Type B pancreatic cell (in vitro differentiated cells): ENCODE measurements around the gene WNT3. TPM values are rescaled to one million over a fixed set of nuclear protein-coding genes. Genes with fewer than 3 reads are reported as not detected.

ENCODE experiments used
- DNase-seq: peaks from one replicate; pipeline ENCODE4 v3.0.0; 2021; ENCODE audit warnings: mixed read lengths; ENCODE audit not compliant: unreplicated experiment; ENCODE audit errors: extremely low spot score
- H3K27ac Mint-ChIP-seq: 2 replicates; pipeline ENCODE4 v1.8.0; 2021; ENCODE audit warnings: mild to moderate bottlenecking, mixed read lengths
- H3K27me3 Mint-ChIP-seq: 2 replicates; pipeline ENCODE4 v1.8.0; 2021; ENCODE audit warnings: mixed read lengths
- H3K36me3 Mint-ChIP-seq: 2 replicates; pipeline ENCODE4 v1.8.0; 2021; ENCODE audit warnings: mixed read lengths
- H3K4me1 Mint-ChIP-seq: one replicate; pipeline ENCODE4 v1.8.0; 2021; ENCODE audit warnings: mixed read lengths; ENCODE audit not compliant: unreplicated experiment
- H3K4me3 Mint-ChIP-seq: 2 replicates; pipeline ENCODE4 v1.8.0; 2021; ENCODE audit warnings: mild to moderate bottlenecking, mixed read lengths
- H3K9me3 Mint-ChIP-seq: 2 replicates; pipeline ENCODE4 v1.8.0; 2021; ENCODE audit warnings: mixed read lengths
- CTCF ChIP-seq: fragments of 200-600 bp; sonication (generic); conservative IDR thresholded peaks from 2 replicates; pipeline ENCODE4 v1.5.0; 2021; ENCODE audit warnings: antibody characterized with exemption, mild to moderate bottlenecking
- total RNA-seq: library from RNA; stranded (reverse); gene quantifications from 2 replicates; pipeline ENCODE4 v1.2.1, GENCODE V29; 2021; ENCODE audit warnings: low replicate concordance

WNT3 gene
- total RNA-seq, 1 donor from 2014 or later = 14.1 TPM

- no peaks in the 10 kb centered on the region for H3K4me1 Mint-ChIP-seq
- no peak overlapping the region for H3K27ac Mint-ChIP-seq
- no peaks in the 10 kb centered on the region for H3K36me3 Mint-ChIP-seq
- no peak overlapping the region for H3K4me3 Mint-ChIP-seq
- no peak for DNase-seq
- no peaks in the 10 kb centered on the region for H3K9me3 Mint-ChIP-seq
- H3K27me3 Mint-ChIP-seq = peaks cover 16% of the 10 kb centered on the region
- no peak for TF ChIP-seq CTCF
Measured at GRCh38 chr17:46862949-46863348, 44.5 kb upstream of the WNT3 start.

- Mint-ChIP-seq H3K4me1 (no peaks in the 10 kb centered on the region), H3K27ac (no peak overlapping the region)
- TF ChIP-seq CTCF = no peak
Measured at GRCh38 chr17:46859996-46860395, 41.5 kb upstream of the WNT3 start.

GRCh38 chr17:46857600-46857999 lies 39.1 kb upstream of the WNT3 start:
- Mint-ChIP-seq H3K9me3 (no peaks in the 10 kb centered on the region), H3K36me3 (no peaks in the 10 kb centered on the region), H3K4me1 (no peaks in the 10 kb centered on the region), H3K27ac (no peak overlapping the region), H3K27me3 (peaks cover 27% of the 10 kb centered on the region), H3K4me3 (no peak overlapping the region)
- TF ChIP-seq CTCF = no peak
- no peak for DNase-seq

More at GRCh38 chr17:46859996-46860395, 41.5 kb upstream of the WNT3 start:
- H3K9me3 Mint-ChIP-seq = no peaks in the 10 kb centered on the region
- no peak for DNase-seq
- peaks cover 16% of the 10 kb centered on the region for H3K27me3 Mint-ChIP-seq
- H3K4me3 Mint-ChIP-seq = no peak overlapping the region
- H3K36me3 Mint-ChIP-seq = no peaks in the 10 kb centered on the region

GRCh38 chr17:46854948-46855347 lies 36.5 kb upstream of the WNT3 start:
- Mint-ChIP-seq H3K9me3 (no peaks in the 10 kb centered on the region), H3K4me1 (peaks cover 5% of the 10 kb centered on the region), H3K4me3 (no peak overlapping the region), H3K27ac (no peak overlapping the region), H3K27me3 (peaks cover 49% of the 10 kb centered on the region), H3K36me3 (no peaks in the 10 kb centered on the region)
- no peak for TF ChIP-seq CTCF
- DNase-seq = no peak

- Mint-ChIP-seq H3K36me3 (no peaks in the 10 kb centered on the region), H3K27me3 (peaks cover 53% of the 10 kb centered on the region), H3K27ac (no peak overlapping the region), H3K9me3 (no peaks in the 10 kb centered on the region), H3K4me3 (no peak overlapping the region), H3K4me1 (peaks cover 5% of the 10 kb centered on the region)
- TF ChIP-seq CTCF = no peak
- DNase-seq = no peak
Measured at GRCh38 chr17:46854515-46854914, 36.0 kb upstream of the WNT3 start.

- H3K4me1 Mint-ChIP-seq = peaks cover 5% of the 10 kb centered on the region
- TF ChIP-seq CTCF = no peak
- no peak overlapping the region for H3K4me3 Mint-ChIP-seq
- no peak overlapping the region for H3K27ac Mint-ChIP-seq
- H3K9me3 Mint-ChIP-seq = no peaks in the 10 kb centered on the region
- H3K27me3 Mint-ChIP-seq = peaks cover 59% of the 10 kb centered on the region
- DNase-seq = no peak
- no peaks in the 10 kb centered on the region for H3K36me3 Mint-ChIP-seq
Measured at GRCh38 chr17:46853896-46854444, 35.5 kb upstream of the WNT3 start.
